PC-9 (cell line): Measurements from ENCODE around the gene MRPL18. TPM values are rescaled to one million over a fixed set of nuclear protein-coding genes. Genes with fewer than 3 reads are reported as not detected.

ENCODE experiments used
- BruUV-seq: library from RNA; stranded (reverse); fragments of 400-500 nt; replicated peaks from 2 replicates; lab custom pipeline; 2021; lab: Mats Ljungman, UMichigan
- CTCF ChIA-PET: fragments of 300-600 bp; sonication (Branson Sonifier 250); formaldehyde crosslinking; loops from one replicate; lab custom pipeline; 2022; ENCODE audit warnings: antibody characterized with exemption; lab: Charles Lee
- POLR2A ChIA-PET: fragments of 300-600 bp; sonication (Branson Sonifier 250); formaldehyde crosslinking; loops from one replicate; lab custom pipeline; 2022; ENCODE audit warnings: antibody characterized with exemption; ENCODE audit not compliant: unreplicated experiment; lab: Charles Lee
- DNase-seq, 2 experiments: peaks; one replicate each; pipeline versions ENCODE4 v3.0.0 to v3.0.0-alpha.2; 2015 to 2022; ENCODE audit warnings: mixed read lengths in 1 of 2
- H2AFZ ChIP-seq: fragments of 200-600 bp; sonication (generic); 2 replicates; pipeline ENCODE4 v1.8.1; 2017; ENCODE audit warnings: antibody characterized with exemption
- H3F3A ChIP-seq: fragments of 200-600 bp; sonication (generic); 2 replicates; pipeline ENCODE4 v1.8.1; 2017; ENCODE audit warnings: antibody characterized with exemption, mild to moderate bottlenecking, low read depth; ENCODE audit not compliant: insufficient read depth
- H3K27ac ChIP-seq: fragments of 200-600 bp; sonication (generic); 2 replicates; pipeline ENCODE4 v1.6.1; 2016; ENCODE audit warnings: mixed run types
- H3K27me3 ChIP-seq: fragments of 200-600 bp; sonication (generic); 2 replicates; pipeline ENCODE4 v1.6.1; 2016; ENCODE audit warnings: low read depth, mixed run types; ENCODE audit not compliant: insufficient read depth
- H3K36me3 ChIP-seq: fragments of 200-600 bp; sonication (generic); 2 replicates; pipeline ENCODE4 v1.6.1; 2016; ENCODE audit warnings: low read depth, mixed run types
- H3K4me1 ChIP-seq: fragments of 200-600 bp; sonication (generic); replicated peaks from 2 replicates; pipeline ENCODE4 v1.6.1; 2016; ENCODE audit warnings: mixed run types; ENCODE audit not compliant: insufficient read depth
- H3K4me2 ChIP-seq: fragments of 200-600 bp; sonication (generic); 2 replicates; pipeline ENCODE4 v1.6.1; 2017; ENCODE audit warnings: mixed run types
- H3K4me3 ChIP-seq: fragments of 200-600 bp; sonication (generic); 2 replicates; pipeline ENCODE4 v1.6.1; 2016; ENCODE audit warnings: mixed run types
- H3K79me2 ChIP-seq: fragments of 200-600 bp; sonication (generic); 2 replicates; pipeline ENCODE4 v1.6.1; 2017; ENCODE audit warnings: low read depth, mixed run types
- H3K9me2 ChIP-seq: fragments of 200-600 bp; sonication (generic); 2 replicates; pipeline ENCODE4 v1.8.1; 2017; ENCODE audit warnings: mild to moderate bottlenecking; ENCODE audit not compliant: insufficient read depth
- H3K9me3 ChIP-seq: fragments of 200-600 bp; sonication (generic); 2 replicates; pipeline ENCODE4 v1.8.1; 2016; ENCODE audit warnings: low read depth; ENCODE audit not compliant: insufficient read depth
- H4K20me1 ChIP-seq: fragments of 200-600 bp; sonication (generic); 2 replicates; pipeline ENCODE4 v1.8.1; 2017; ENCODE audit not compliant: insufficient read depth
- CTCF ChIP-seq: fragments of 200-600 bp; sonication (generic); conservative IDR thresholded peaks from 2 replicates; pipeline ENCODE4 v1.6.1; 2017; ENCODE audit warnings: mixed run types, antibody characterized with exemption, mild to moderate bottlenecking, moderate library complexity
- EZH2 ChIP-seq: fragments of 200-600 bp; sonication (generic); IDR thresholded peaks from 2 replicates; pipeline ENCODE4 v1.8.0; 2017; ENCODE audit warnings: antibody characterized with exemption, low read depth
- intact Hi-C: fragments of 100-400 bp; cut with micrococcal nuclease; formaldehyde crosslinking; loops from one replicate; pipeline ENCODE4 v1.10.0; 2022; ENCODE audit not compliant: unreplicated experiment
- total RNA-seq: library from RNA; stranded (reverse); gene quantifications from 2 replicates; pipeline ENCODE4 v1.2.3, GENCODE V29; 2021

MRPL18 gene
- total RNA-seq, 1 experiment from 2014 or later: 54.4 TPM

- ChIA-PET POLR2A (no interaction called here), CTCF (no interaction called here)
- Histone ChIP-seq H3F3A (peaks cover 28% of the 10 kb centered on the region), H3K36me3 (peaks cover 27% of the 10 kb centered on the region), H3K4me3 (no peak overlapping the region), H3K4me2 (no peak overlapping the region), H3K79me2 (no peaks in the 10 kb centered on the region), H3K27me3 (no peaks in the 10 kb centered on the region), H3K9me3 (no peaks in the 10 kb centered on the region), H4K20me1 (0 out of 2 replicates have a peak, but pooled peaks cover 3% of the 10 kb centered on the region), H2AFZ (no peak overlapping the region), H3K9me2 (no peaks in the 10 kb centered on the region), H3K27ac (no peak overlapping the region), H3K4me1 (no peaks in the 10 kb centered on the region)
- no peak for TF ChIP-seq EZH2
- TF ChIP-seq CTCF: no peak
- intact Hi-C loops: no loop called here
- no TSS peak for BruUV-seq
- DNase-seq: no peak
Measured at GRCh38 chr6:159753081-159753872, 37.0 kb upstream of the MRPL18 start.

DNA sequence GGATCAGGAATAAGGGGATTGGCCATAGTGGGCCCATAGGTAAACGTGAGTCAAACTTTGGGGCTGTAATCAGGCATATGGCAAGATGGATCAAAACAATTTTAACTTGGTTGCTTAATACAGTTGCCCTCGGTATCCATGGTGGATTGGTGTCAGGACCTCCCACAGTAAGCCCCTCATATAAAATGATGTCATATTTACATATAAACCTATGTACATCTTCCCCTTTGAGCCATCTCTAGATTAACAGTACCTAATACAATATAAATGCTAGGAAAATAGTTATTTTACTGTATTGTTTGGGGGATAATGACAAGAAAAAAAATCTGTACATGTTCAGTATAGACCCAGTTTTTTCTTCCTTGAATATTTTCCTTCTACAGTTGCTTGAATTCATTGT is 35.9 kb upstream of the MRPL18 start:
- Histone ChIP-seq H3K4me3 (no peak overlapping the region), H3K79me2 (no peaks in the 10 kb centered on the region), H2AFZ (no peak overlapping the region), H3K27ac (no peak overlapping the region), H3F3A (peaks cover 36% of the 10 kb centered on the region), H4K20me1 (0 out of 2 replicates have a peak, but pooled peaks cover 3% of the 10 kb centered on the region), H3K27me3 (no peaks in the 10 kb centered on the region), H3K4me2 (no peak overlapping the region), H3K9me3 (no peaks in the 10 kb centered on the region), H3K9me2 (no peaks in the 10 kb centered on the region), H3K4me1 (no peaks in the 10 kb centered on the region), H3K36me3 (peaks cover 27% of the 10 kb centered on the region)
- ChIA-PET POLR2A (no interaction called here), CTCF (no interaction called here)
- TF ChIP-seq CTCF (no peak), EZH2 (no peak)
- no peak for DNase-seq
- BruUV-seq: no TSS peak
- intact Hi-C loops: no loop called here

DNA sequence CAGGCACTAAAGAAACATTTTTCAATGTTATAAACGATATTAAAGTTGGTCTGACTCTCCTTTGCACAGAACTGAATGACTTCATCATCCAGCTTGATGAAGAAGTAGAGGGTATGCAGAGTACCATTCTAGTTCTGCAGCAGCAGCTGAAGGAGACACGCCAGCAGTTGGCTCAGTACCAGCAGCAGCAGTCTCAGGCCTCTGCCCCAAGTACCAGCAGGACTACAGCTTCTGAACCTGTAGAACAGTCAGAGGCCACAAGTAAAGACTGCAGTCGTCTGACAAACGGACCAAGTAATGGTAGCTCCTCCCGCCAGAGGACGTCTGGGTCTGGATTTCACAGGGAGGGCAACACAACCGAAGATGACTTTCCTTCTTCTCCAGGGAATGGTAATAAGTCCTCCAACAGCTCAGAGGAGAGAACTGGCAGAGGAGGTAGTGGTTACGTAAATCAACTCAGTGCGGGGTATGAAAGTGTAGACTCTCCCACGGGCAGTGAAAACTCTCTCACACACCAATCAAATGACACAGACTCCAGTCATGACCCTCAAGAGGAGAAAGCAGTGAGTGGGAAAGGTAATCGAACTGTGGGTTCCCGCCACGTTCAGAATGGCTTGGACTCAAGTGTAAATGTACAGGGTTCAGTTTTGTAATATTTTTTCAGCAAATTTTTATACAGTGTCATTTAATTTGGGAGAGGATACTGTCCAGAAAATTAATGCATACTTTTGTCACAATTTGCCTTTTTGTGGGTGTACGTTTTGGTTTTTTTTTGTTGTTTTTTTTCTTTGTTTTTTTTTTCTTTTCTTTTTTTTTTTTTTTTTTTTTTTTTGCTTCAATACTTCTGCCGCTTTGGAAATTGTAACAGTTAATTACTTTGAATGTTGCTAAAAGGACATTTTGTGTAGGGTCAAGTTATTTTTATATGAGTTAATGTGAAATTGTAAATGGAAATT is 35.0 kb upstream of the MRPL18 start:
- TSS peak; percentile 7 for BruUV-seq
- Histone ChIP-seq H3K4me2 (no peak overlapping the region), H3K4me1 (peaks cover 3% of the 10 kb centered on the region), H3K4me3 (no peak overlapping the region), H3K27me3 (no peaks in the 10 kb centered on the region), H3F3A (peaks cover 44% of the 10 kb centered on the region), H3K36me3 (peaks cover 27% of the 10 kb centered on the region), H3K79me2 (no peaks in the 10 kb centered on the region), H3K9me3 (no peaks in the 10 kb centered on the region), H2AFZ (no peak overlapping the region), H3K27ac (no peak overlapping the region), H4K20me1 (0 out of 2 replicates have a peak, but pooled peaks cover 3% of the 10 kb centered on the region), H3K9me2 (no peaks in the 10 kb centered on the region)
- DNase-seq: no peak
- intact Hi-C loops: no loop called here
- CTCF ChIA-PET: no interaction called here
- POLR2A ChIA-PET: no interaction called here
- no peak for TF ChIP-seq EZH2
- no peak for TF ChIP-seq CTCF
